ENCODE data around the gene BMP6. TPM values are rescaled to one million over a fixed set of nuclear protein-coding genes. Genes with fewer than 3 reads are reported as not detected.

BMP6 gene
- total RNA-seq, 1 experiment from 2014 or later = 1.9 TPM

- no peak overlapping the region for H3K4me3 ChIP-seq (ENCODE audit: low read depth, low read length, poor library complexity, severe bottlenecking)
- POLR2A ChIA-PET (ENCODE audit: low non-redundant PET) = no interaction called here
- CTCF ChIA-PET = no interaction called here
- H3K4me1 ChIP-seq (ENCODE audit: insufficient read depth, low read length, poor library complexity, severe bottlenecking) = no peaks in the 10 kb centered on the region
- TF ChIP-seq CTCF (conservative IDR thresholded peaks at IDR 0.05; ENCODE audit: low read depth, low read length) (no peak), EZH2 (IDR thresholded peaks at IDR 0.05; ENCODE audit: borderline replicate concordance, low read depth, low read length, poor library complexity, severe bottlenecking) (no peak)
- no peaks in the 10 kb centered on the region for H3K36me3 ChIP-seq (ENCODE audit: insufficient read depth, low read length, poor library complexity, severe bottlenecking)
- H3K9me3 ChIP-seq (ENCODE audit: low read depth, low read length, poor library complexity, severe bottlenecking) = no peaks in the 10 kb centered on the region
- no peak for DNase-seq (ENCODE audit: low spot score)
- H3K27ac ChIP-seq (ENCODE audit: low read depth, low read length, poor library complexity, severe bottlenecking) = no peak overlapping the region
- no peaks in the 10 kb centered on the region for H3K27me3 ChIP-seq (replicated peaks; ENCODE audit: insufficient read depth, low read depth, low read length, poor library complexity)
- BruUV-seq (replicated peaks) = no TSS peak
- intact Hi-C loops (cut with micrococcal nuclease; ENCODE audit: unreplicated experiment) = no loop called here
These were observed 199.0 kb downstream of the BMP6 start for GRCh38 chr6:7924867-7925266.

Other genes starting within 250 kb of the BMP6 start
- 0.28 and 0.46 TPM in 2 replicates for gene DSP, start 184.4 kb upstream of the BMP6 start, total RNA-seq (2021)
- gene SNRNP48, start 135.9 kb upstream of the BMP6 start, total RNA-seq (2021) = 27.4 and 29.4 TPM in 2 replicates
- 134 and 139 TPM in 2 replicates for gene TXNDC5, start 184.7 kb downstream of the BMP6 start, total RNA-seq (2021)